ENCODE results near the gene MPRIP.

GRCh38 chr17:17152385-17152784 lies 110.1 kb downstream of the MPRIP start:
- no peak for TF ChIP-seq POLR2A (IDR thresholded peaks at IDR 0.05; ENCODE audit: low read depth, low read length)
- TF ChIP-seq POLR2AphosphoS5 (IDR thresholded peaks at IDR 0.05; ENCODE audit: insufficient read depth, low read depth, low read length), result no peak
- no peak for TF ChIP-seq MAX (IDR thresholded peaks at IDR 0.05; ENCODE audit: insufficient read depth, insufficient read length)

Measured in endothelial cell of umbilical vein (primary cell).